Trophoblast cell (in vitro differentiated cells and primary cell): ENCODE data around the gene PCDHGA2.

Experiments used
- DNase-seq, 2 donors: peaks; one replicate each; pipeline ENCODE4 v3.0.0-alpha.2; 2016
- H2AFZ ChIP-seq: 2 replicates; pipeline ENCODE4 v1.6.1; 2013; ENCODE audit warnings: low read length, moderate library complexity, mild to moderate bottlenecking; ENCODE audit not compliant: insufficient read depth, poor library complexity
- H2AK5ac ChIP-seq: 2 replicates; pipeline ENCODE4 v1.6.1; 2013; ENCODE audit warnings: mild to moderate bottlenecking, low read length
- H2BK120ac ChIP-seq: 2 replicates; pipeline ENCODE4 v1.6.1; 2013; ENCODE audit warnings: low read length, mild to moderate bottlenecking, moderate library complexity; ENCODE audit not compliant: insufficient read depth, poor library complexity
- H2BK12ac ChIP-seq: 2 replicates; pipeline ENCODE4 v1.6.1; 2013; ENCODE audit warnings: mild to moderate bottlenecking, low read length, moderate library complexity
- H2BK5ac ChIP-seq: 2 replicates; pipeline ENCODE4 v1.6.1; 2013; ENCODE audit warnings: low read length, low read depth, moderate library complexity, mild to moderate bottlenecking; ENCODE audit not compliant: poor library complexity
- H3K14ac ChIP-seq: 2 replicates; pipeline ENCODE4 v1.6.1; 2013; ENCODE audit warnings: mild to moderate bottlenecking, low read length
- H3K18ac ChIP-seq: 2 replicates; pipeline ENCODE4 v1.6.1; 2013; ENCODE audit warnings: mild to moderate bottlenecking, low read length
- H3K23ac ChIP-seq: 2 replicates; pipeline ENCODE4 v1.6.1; 2013; ENCODE audit warnings: low read length
- H3K27ac ChIP-seq: 2 replicates; pipeline ENCODE4 v1.5.1; 2013; ENCODE audit warnings: low read depth, mild to moderate bottlenecking, inconsistent platforms, low read length, moderate library complexity
- H3K27me3 ChIP-seq: 2 replicates; pipeline ENCODE4 v1.6.1; 2013; ENCODE audit warnings: inconsistent platforms, mild to moderate bottlenecking, low read length, moderate library complexity; ENCODE audit not compliant: insufficient read depth
- H3K36me3 ChIP-seq, 2 experiments: 1 replicate in 1 of 2; 2 replicates in 1 of 2; pipeline ENCODE4 v1.6.1; 2013; ENCODE audit warnings: low read length in 2 of 2, mild to moderate bottlenecking in 2 of 2, moderate library complexity in 1 of 2; ENCODE audit not compliant: insufficient read depth in 2 of 2, control insufficient read depth in 1 of 2
- H3K4ac ChIP-seq: 2 replicates; pipeline ENCODE4 v1.6.1; 2013; ENCODE audit warnings: low read depth, mild to moderate bottlenecking, low read length, moderate library complexity
- H3K4me1 ChIP-seq, 2 experiments: 1 replicate in 1 of 2; 2 replicates in 1 of 2; pipeline ENCODE4 v1.6.1; 2013; ENCODE audit warnings: low read length in 2 of 2, mild to moderate bottlenecking in 2 of 2, moderate library complexity in 1 of 2; ENCODE audit not compliant: insufficient read depth in 2 of 2, control insufficient read depth in 1 of 2
- H3K4me2 ChIP-seq: 2 replicates; pipeline ENCODE4 v1.6.1; 2013; ENCODE audit warnings: inconsistent platforms, mild to moderate bottlenecking, low read length, moderate library complexity
- H3K4me3 ChIP-seq: 2 replicates; pipeline ENCODE4 v1.5.1; 2013; ENCODE audit warnings: mild to moderate bottlenecking, low read depth, low read length, inconsistent platforms
- H3K79me1 ChIP-seq: one replicate; pipeline ENCODE4 v1.6.1; 2013; ENCODE audit warnings: low read length
- H3K79me2 ChIP-seq: 2 replicates; pipeline ENCODE4 v1.6.1; 2013; ENCODE audit warnings: low read length, mild to moderate bottlenecking; ENCODE audit not compliant: control insufficient read depth, insufficient read depth, poor library complexity
- H3K9ac ChIP-seq: 2 replicates; pipeline ENCODE4 v1.6.1; 2013; ENCODE audit warnings: mild to moderate bottlenecking, low read length
- H3K9me3 ChIP-seq: 2 replicates; pipeline ENCODE4 v1.6.1; 2013; ENCODE audit warnings: low read depth, mild to moderate bottlenecking, control low read depth, inconsistent platforms, low read length; ENCODE audit not compliant: insufficient read depth
- H4K12ac ChIP-seq: 2 replicates; pipeline ENCODE4 v1.6.1; 2013; ENCODE audit warnings: low read depth, mild to moderate bottlenecking, low read length, moderate library complexity
- H4K8ac ChIP-seq: 2 replicates; pipeline ENCODE4 v1.6.1; 2013; ENCODE audit warnings: low read depth, mild to moderate bottlenecking, low read length, moderate library complexity
- H4K91ac ChIP-seq: one replicate; pipeline ENCODE4 v1.6.1; 2013; ENCODE audit warnings: low read depth, mild to moderate bottlenecking, low read length, moderate library complexity
- WGBS: extraction: QIAGEN DNeasy Blood & Tissue Kit; methylation state at CpG from one replicate; pipeline ENCODE4 v1.1.7; 2013; ENCODE audit warnings: missing lambda C conversion rate; ENCODE audit not compliant: insufficient read length, insufficient coverage; ENCODE audit errors: extremely low coverage; 5-methylcytosine and 5-hydroxymethylcytosine counted together

PCDHGA2 gene

DNA sequence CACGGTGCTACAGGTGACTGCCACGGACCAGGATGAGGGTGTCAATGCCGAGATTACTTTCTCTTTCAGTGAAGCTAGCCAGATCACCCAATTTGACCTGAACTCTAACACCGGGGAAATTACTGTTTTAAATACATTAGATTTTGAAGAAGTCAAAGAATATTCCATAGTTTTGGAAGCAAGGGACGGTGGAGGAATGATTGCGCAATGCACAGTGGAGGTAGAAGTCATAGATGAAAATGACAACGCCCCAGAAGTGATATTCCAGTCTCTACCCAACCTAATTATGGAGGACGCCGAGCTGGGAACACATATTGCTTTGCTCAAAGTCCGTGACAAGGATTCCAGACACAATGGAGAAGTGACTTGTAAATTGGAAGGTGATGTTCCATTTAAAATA lies 50.1 kb downstream of the PCDHGA2 start:
- no CpG with 5 or more reads among the region's 10 CpGs for WGBS

DNA sequence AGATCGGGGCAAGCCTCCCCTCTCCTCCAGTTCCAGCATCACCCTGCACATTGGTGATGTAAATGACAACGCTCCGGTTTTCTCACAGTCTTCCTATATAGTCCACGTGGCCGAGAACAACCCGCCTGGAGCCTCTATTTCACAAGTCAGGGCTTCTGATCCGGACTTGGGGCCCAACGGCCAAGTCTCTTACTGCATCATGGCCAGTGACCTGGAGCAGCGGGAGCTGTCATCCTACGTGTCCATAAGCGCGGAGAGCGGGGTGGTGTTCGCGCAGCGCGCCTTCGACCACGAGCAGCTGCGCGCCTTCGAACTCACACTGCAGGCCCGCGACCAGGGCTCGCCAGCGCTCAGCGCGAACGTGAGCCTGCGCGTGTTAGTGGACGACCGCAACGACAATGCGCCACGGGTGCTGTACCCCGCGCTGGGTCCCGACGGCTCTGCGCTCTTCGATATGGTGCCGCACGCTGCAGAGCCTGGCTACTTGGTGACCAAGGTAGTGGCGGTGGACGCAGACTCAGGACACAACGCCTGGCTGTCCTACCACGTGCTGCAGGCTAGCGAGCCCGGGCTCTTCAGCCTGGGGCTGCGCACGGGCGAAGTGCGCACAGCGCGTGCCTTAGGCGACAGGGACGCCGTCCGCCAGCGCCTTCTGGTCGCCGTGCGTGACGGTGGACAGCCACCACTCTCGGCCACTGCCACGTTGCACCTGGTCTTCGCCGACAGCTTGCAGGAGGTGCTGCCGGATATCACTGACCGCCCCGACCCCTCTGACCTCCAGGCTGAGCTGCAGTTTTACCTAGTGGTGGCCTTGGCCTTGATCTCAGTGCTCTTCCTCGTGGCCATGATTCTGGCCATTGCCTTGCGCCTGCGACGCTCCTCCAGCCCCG lies 50.8 kb downstream of the PCDHGA2 start:
- Histone ChIP-seq H3K9ac (no peak overlapping the region), H3K79me2 (no peaks in the 10 kb centered on the region), H3K27me3 (no peaks in the 10 kb centered on the region), H3K79me1 (no peaks in the 10 kb centered on the region), H3K14ac (no peak overlapping the region), H3K27ac (no peak overlapping the region), H2BK5ac (no peak overlapping the region), H3K4me1 (no peaks in the 10 kb centered on the region), H3K18ac (no peak overlapping the region), H2AK5ac (no peak overlapping the region), H3K36me3 (peaks cover 19 to 23% of the 10 kb centered on the region in 2 experiments), H2BK120ac (no peak overlapping the region), H4K91ac (no peak overlapping the region), H3K4me3 (no peak overlapping the region), H2BK12ac (no peak overlapping the region), H3K9me3 (peaks cover 40% of the 10 kb centered on the region), H2AFZ (no peak overlapping the region), H3K4ac (no peak overlapping the region), H3K23ac (no peak overlapping the region), H4K12ac (no peak overlapping the region), H3K4me2 (no peak overlapping the region), H4K8ac (no peak overlapping the region)
- WGBS = no CpG with 5 or more reads among the region's 77 CpGs
- DNase-seq = no peak

More for the DNA sequence above, 50.1 kb downstream of the PCDHGA2 start:
- Histone ChIP-seq H2BK12ac (no peak overlapping the region), H3K4ac (no peak overlapping the region), H3K18ac (no peak overlapping the region), H4K8ac (no peak overlapping the region), H3K23ac (no peak overlapping the region), H4K12ac (no peak overlapping the region), H3K79me2 (no peaks in the 10 kb centered on the region), H2AK5ac (no peak overlapping the region), H4K91ac (no peak overlapping the region), H2AFZ (no peak overlapping the region), H3K4me2 (no peak overlapping the region), H3K27ac (no peak overlapping the region), H3K4me1 (no peaks in the 10 kb centered on the region), H3K27me3 (no peaks in the 10 kb centered on the region), H3K9me3 (peaks cover 38% of the 10 kb centered on the region), H3K4me3 (peak overlapping the region; percentile 48), H2BK5ac (no peak overlapping the region), H3K36me3 (peaks cover 16 to 20% of the 10 kb centered on the region in 2 experiments), H3K14ac (no peak overlapping the region), H3K79me1 (no peaks in the 10 kb centered on the region), H3K9ac (no peak overlapping the region), H2BK120ac (no peak overlapping the region)
- DNase-seq = no peak

DNA sequence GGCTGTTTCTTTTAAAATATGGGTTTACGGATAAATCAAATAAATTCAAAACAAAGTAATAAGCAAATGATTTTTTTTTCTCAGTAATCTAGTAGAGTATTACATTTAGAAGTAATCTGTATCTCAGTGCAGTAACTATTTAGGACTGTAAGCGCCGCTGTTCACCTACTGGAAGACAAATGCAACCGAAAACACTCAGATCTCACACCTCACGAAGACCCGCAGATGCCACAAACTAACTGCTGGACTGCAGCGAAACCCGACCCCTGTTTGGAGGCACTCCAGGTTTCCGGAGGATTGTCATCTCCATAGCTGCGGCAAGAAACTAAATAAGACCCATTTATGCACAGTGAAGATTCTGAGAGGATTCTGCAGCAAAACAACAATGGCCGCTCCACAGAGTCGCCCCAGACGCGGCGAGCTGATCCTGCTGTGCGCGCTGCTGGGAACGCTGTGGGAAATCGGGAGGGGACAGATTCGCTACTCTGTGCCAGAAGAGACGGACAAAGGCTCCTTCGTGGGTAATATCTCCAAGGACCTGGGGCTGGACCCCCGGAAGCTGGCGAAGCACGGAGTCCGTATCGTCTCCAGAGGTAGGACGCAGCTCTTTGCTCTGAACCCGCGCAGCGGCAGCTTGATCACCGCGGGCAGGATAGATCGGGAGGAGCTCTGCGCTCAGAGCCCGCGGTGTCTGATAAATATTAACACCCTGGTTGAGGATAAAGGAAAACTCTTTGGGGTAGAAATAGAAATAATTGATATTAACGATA lies 54.1 kb downstream of the PCDHGA2 start, which contains the start of gene PCDHGA8:
Gene PCDHGA8, plus strand, starts transcription at position 205 of the 770 bp plus-strand sequence. Its CDS starts 181 bp downstream, at position 386.
- Histone ChIP-seq H4K8ac (no peak within 1 kb of the TSS), H3K4me2 (no peak within 1 kb of the TSS), H3K4me3 (no peak within 1 kb of the TSS), H2BK5ac (no peak within 1 kb of the TSS), H3K27ac (no peak within 1 kb of the TSS), H3K79me2 (no peaks in the 10 kb centered on the region), H4K12ac (no peak within 1 kb of the TSS), H3K27me3 (no peaks in the 10 kb centered on the region), H3K4ac (no peak within 1 kb of the TSS), H2AK5ac (no peak within 1 kb of the TSS), H4K91ac (no peak within 1 kb of the TSS), H2BK12ac (no peak within 1 kb of the TSS), H3K36me3 (peaks cover 19 to 25% of the 10 kb centered on the region in 2 experiments), H3K18ac (no peak within 1 kb of the TSS), H2AFZ (no peak within 1 kb of the TSS), H3K9me3 (peaks cover 38% of the 10 kb centered on the region), H3K4me1 (no peaks in the 10 kb centered on the region), H3K23ac (no peak within 1 kb of the TSS), H3K14ac (no peak within 1 kb of the TSS), H3K79me1 (no peaks in the 10 kb centered on the region), H3K9ac (no peak within 1 kb of the TSS), H2BK120ac (no peak within 1 kb of the TSS)
- no CpG with 5 or more reads among the region's 38 CpGs for WGBS
- DNase-seq = no peak
